Fibroblast of mammary gland (primary cell): ENCODE results near the gene THRB.
A peak's percentile ranks its signal among the peaks of the same experiment; 100 is the strongest.

Experiments used
- DNase-seq: peaks from one replicate; pipeline ENCODE4 v3.0.0-alpha.2; 2010; ENCODE audit warnings: low read depth
- H3K4me3 ChIP-seq: 2 replicates; pipeline ENCODE4 v1.5.1; 2011; ENCODE audit warnings: low read depth, mild to moderate bottlenecking, low read length, moderate library complexity; ENCODE audit not compliant: control insufficient read depth
- CTCF ChIP-seq: conservative IDR thresholded peaks from 2 replicates; pipeline ENCODE4 v1.5.1; 2011; ENCODE audit warnings: low read depth, low read length, inconsistent platforms; ENCODE audit not compliant: control insufficient read depth, insufficient read depth

The THRB gene

GRCh38 chr3:24258727-24259600, 235.7 kb downstream of the THRB start:
- DNase-seq, result no peak
- no peak for TF ChIP-seq CTCF
- H3K4me3 ChIP-seq, result no peak overlapping the region

GRCh38 chr3:24258260-24258659, 236.4 kb downstream of the THRB start:
- H3K4me3 ChIP-seq, result no peak overlapping the region
- TF ChIP-seq CTCF, result no peak
- DNase-seq, result no peak

GRCh38 chr3:24255414-24255813, 239.2 kb downstream of the THRB start:
- no peak for DNase-seq

GRCh38 chr3:24254649-24255048, 240.0 kb downstream of the THRB start:
- no peak overlapping the region for H3K4me3 ChIP-seq
- no peak for TF ChIP-seq CTCF
- DNase-seq, result peak; percentile 83

More at GRCh38 chr3:24255414-24255813, 239.2 kb downstream of the THRB start:
- no peak for TF ChIP-seq CTCF
- H3K4me3 ChIP-seq, result no peak overlapping the region

- no peak for DNase-seq
- no peak for TF ChIP-seq CTCF
- no peak overlapping the region for H3K4me3 ChIP-seq
Observed at GRCh38 chr3:24253336-24253735, 241.3 kb downstream of the THRB start.

GRCh38 chr3:24249523-24249922, 245.1 kb downstream of the THRB start:
- H3K4me3 ChIP-seq, result no peak overlapping the region
- no peak for TF ChIP-seq CTCF
- DNase-seq, result no peak

GRCh38 chr3:24245056-24245455, 249.6 kb downstream of the THRB start:
- no peak for TF ChIP-seq CTCF

More at GRCh38 chr3:24245056-24245455, 249.6 kb downstream of the THRB start:
- no peak overlapping the region for H3K4me3 ChIP-seq
- no peak for DNase-seq
